GM18867 (cell line): ENCODE measurements around the gene HEG1.

Source experiments
- ATAC-seq: cut with Tn5 transposase; IDR thresholded peaks from one replicate; pipeline ENCODE4 v1.9.1; 2021; ENCODE audit warnings: mild to moderate bottlenecking, moderate library complexity; ENCODE audit not compliant: unreplicated experiment

Gene HEG1

DNA sequence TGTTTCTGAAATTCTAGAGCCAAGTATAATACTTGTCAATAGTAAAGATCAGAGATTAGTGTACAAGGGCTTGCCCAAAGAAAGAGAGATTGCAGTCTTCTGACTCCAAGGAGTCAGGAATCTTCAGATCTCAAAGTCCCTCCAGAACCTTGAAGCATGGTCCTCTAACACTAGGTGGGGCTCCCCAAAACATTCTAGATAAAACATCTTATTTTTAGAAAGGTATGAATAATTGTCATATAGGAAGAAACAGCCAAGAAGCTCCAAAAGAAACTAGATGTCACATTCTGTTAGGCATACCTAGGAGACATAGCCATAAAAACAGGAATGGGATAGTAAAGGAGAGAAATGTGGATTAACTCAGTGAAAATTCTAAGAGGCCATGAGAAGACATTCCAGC, 132.0 kb downstream of the HEG1 start:
- ATAC-seq = no peak

DNA sequence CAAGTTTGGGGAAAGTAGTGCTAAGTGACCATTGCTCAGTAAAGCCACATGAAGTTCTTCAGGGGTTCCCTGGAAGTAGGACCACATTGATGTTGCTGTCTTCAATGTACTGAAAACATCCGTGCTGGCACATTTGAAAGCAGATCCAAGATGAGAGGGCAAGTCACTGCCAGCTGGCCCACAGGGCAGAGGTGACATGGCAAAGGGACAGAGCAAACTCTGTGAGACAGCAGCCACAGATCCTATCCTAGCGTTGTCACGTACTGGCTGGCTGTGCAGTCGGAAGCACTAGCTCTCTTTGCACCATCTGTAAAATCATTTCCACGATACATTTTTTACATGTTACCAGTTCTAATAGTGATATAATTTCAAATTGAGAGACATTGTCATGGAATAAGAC, 135.1 kb downstream of the HEG1 start:
- ATAC-seq = no peak

GRCh38 chr3:124919756-124920155, 136.0 kb downstream of the HEG1 start:
- no peak for ATAC-seq

DNA sequence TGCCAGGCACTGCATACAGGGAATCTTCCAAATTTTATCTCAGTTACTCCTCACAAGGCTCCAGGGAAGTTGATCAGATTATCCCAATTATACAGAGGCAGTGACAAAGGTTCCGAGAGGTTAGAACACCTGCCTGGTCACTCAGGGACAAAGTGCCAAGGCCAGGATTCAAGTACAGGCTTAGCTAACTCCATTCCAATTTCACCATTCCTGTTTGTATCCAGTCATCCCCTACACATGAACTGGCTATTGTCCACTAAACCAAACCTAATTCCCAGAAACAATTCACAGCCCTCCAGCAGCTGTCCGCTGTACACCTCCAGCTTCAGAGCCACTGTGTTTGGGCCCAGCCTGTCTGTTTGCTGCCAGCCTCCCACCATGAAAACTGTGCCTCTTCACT, 137.3 kb downstream of the HEG1 start:
- ATAC-seq = no peak

DNA sequence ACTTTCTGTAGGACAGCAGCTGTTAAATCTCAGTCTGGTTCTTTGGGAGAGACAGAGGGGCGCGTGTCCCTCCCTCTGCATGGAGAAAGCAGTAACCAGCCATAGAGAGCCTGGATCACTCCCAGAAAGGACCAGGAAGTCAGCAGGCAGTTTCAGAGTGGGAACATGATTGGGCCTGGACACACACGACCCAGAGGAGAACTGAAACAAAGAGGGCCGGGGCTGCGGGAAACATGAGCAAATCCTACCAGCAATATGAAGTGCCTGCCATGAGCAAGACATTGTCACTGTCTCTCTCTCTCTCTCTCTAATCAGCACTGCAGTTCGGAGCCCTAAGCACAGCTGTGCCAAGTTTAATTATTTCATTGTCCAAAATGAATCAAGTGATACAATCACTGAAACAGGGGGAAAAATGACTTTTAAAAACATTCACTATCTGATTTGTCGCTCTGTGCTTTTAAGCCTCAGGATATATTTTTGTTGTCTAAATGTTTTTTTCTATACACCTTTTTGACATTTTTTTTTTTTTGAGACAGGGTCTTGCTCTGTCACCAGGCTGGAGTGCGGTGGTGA, 138.9 kb downstream of the HEG1 start:
- ATAC-seq = no peak
